A172 (cell line): Measurements from ENCODE around the gene STRN4. TPM values are rescaled to one million over a fixed set of nuclear protein-coding genes. Genes with fewer than 3 reads are reported as not detected.

Experiments used
- DNase-seq: peaks from one replicate; pipeline ENCODE4 v3.0.0-alpha.2; 2015; ENCODE audit warnings: low spot score
- total RNA-seq: library from RNA; depleted of rRNA; stranded (reverse); fragments of >200 nt; shearing (Covaris generic); gene quantifications from 2 replicates; pipeline ENCODE4 v1.2.3, GENCODE V29; 2014

Gene STRN4
- total RNA-seq, 1 experiment from 2014 or later, result 47.9 TPM

DNA sequence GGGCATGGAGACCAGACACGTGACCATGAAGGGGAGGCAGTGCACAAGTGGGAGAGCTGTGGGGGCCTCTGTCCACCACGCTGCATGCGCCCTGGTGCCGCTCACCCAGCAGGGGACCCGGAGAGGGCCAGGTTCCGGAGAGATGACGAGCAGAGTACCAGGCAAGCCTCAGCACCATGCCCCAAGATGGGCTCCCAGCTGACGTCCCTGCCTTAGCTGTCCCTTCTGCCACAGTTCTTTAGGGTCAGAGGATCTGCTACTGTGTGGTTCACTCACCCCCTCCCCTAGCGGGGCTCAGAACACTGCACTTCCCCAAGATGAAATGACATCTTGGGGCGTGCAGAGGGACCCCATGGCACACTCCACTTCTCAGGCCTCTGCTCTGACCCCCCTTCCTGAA is 19.7 kb downstream of the STRN4 start:
- no peak for DNase-seq

DNA sequence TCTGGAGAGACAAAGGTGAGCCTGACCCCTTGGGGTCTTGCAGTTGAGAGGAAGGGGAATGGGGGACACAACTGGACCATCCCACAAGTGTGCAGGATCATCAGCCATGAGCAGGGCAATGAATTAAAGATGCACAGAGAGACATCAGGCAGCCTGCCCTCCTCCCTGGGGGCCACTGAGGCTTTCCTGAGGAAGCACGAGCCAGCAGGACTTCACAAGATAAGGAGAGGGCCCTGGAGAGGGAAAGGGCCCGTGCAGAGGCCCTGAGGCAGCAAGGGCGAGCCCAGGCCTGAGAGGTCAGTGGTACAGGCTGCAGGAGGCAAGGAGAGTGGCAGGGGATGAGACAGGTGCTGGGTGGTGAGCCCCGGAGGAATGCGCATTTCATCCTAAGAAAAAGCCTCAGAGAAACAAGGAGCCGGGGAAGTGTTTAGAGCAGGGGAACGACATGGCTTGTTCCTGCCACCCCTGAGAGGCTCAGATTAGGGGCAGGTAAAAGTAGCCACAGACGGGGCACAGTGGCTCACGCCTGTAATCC is 20.3 kb downstream of the STRN4 start:
- no peak for DNase-seq

DNA sequence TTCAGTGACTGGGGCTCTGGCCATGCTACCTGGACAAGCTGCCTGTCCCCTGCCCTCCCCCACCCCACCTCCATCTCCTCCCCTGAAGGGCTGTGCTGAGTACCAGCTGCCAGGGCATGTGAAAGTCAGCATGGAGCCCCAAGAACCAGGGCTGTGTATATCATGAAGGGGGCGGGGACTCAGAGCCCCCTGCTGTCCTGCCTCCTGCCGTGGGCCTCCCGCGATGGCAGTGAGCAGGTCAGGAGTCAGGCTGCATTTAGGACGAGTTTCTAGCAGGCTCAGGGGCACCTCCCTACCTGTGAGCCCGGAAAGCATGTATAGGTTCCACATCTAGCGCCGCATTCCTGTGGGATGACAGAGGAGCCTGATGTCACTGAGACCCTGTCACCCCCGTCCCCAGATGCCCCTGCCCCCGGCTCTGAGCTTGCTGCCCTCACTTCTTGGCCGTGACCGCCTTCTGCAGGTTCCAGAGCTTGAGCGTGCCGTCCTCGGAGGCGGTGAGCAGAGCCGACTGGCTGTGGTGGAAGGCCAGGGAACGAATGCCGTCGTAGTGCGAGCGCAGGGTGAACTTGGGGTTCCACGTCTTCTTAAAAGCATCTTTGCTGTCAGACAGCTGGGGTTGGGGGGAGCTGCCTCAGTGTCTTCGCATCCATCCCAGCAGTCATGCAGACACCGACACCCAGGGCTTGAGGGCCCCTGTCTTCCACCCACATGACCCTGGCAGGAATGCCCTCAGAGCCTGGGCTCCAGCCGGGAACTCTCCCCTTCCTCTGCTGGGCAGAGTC is 21.0 kb downstream of the STRN4 start:
- no peak for DNase-seq

DNA sequence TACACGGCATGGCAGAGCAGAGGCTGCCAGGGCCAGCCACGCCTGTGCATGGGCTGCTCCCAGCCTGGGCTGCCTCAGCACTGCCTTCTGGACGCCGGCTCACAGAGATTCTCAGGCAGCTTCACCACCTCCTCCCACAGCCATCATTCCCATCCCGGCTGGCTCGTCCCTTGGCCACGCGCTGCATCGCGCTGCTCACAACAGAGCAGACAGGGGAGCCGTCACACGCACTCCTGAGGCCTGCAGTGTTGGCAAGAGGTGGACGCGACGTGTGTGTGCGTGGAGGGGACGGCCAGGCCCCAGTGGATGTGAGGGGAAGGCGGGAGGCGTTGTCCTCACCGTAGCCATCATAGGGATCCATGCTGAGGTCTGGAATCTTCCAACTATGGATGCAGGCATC is 21.8 kb downstream of the STRN4 start:
- DNase-seq, result no peak

DNA sequence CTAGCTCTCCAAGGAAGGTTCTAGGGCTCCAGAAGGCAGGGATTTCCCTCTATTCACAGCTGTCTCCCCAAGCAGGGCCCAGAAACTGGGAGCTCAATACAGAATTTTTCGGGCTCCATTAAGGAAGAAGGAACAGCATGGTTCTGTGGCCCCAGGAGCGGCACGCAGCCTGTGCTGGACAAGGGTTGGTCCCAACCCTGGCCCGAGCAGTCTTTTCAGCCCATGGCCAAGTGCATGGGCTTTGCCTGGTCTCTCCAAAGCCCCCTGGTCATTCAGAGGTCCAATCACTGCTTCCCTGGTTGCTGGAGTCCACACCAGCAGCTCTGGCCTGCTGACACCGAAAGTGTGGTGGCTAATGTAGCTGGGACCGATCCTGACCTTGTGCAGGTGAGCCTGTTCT is 22.8 kb downstream of the STRN4 start:
- DNase-seq, result no peak

DNA sequence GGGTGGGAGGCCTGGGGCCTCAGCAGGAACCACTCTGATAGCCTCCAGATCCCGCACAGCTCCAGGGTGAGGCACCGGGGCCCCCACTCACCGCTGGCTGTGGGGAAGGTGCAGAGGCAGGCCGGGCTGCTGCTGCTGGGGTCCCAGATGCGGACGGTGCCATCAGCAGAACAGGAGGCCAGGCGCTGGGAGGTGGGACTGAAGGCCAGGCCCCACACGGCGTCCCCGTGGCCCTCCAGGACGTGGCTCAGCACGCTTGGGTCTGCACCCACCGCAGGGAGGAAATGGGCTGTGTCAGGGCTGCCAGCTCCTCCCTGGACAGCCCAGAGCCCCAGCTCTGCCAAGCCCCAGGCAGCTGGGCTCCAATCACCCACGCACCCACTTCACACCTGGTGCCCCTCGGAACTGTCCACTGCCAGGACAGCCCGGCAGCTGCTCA is 23.2 kb downstream of the STRN4 start:
- DNase-seq, result no peak

DNA sequence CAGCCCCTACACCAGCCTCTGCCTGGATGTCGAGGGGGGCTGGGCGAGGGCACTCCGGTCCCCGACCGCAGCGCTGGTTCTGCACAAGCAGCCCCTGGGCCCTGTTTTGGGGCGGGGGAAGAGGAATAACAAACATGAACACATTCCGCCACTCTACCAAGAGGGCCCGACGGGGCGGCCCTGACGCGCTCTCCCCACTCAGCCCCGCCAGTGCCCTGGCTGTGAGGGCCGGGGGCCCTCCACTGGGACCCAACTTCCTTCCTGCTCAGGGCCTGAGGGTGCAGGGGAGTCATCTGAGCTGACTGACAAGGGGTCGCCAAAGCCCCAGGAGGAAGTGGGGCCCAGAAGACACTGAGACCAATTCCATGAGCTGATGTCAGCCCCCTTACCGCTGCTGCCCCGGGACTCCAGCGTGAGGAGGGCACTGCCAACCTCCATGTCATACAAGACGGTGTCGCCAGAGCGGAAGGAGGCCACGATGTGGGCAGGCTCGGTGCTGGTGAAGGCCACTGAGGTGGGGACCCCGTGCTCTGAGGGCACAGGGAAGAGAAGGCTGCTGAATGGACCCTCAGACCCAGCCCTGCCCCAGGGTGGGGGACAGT is 23.7 kb downstream of the STRN4 start:
- no peak for DNase-seq

DNA sequence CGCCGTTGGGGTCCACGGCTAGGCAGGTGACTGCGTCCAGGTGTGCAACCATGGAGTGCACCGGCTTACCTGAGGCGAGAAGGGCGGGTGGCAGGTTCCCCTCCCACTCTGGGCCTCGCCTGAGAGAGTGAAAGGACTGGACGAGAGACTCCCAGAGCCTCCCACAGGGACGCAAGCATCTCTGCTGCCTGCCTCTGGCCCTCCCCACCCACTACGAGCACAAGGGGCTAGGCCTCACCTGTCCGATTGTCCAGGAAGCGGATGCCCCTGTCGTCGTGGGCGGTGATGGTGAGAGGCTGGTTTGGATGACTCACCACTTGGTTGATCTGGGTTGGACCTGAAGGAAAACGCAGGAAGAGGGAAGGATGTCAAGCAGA is 24.3 kb downstream of the STRN4 start:
- DNase-seq, result no peak

DNA sequence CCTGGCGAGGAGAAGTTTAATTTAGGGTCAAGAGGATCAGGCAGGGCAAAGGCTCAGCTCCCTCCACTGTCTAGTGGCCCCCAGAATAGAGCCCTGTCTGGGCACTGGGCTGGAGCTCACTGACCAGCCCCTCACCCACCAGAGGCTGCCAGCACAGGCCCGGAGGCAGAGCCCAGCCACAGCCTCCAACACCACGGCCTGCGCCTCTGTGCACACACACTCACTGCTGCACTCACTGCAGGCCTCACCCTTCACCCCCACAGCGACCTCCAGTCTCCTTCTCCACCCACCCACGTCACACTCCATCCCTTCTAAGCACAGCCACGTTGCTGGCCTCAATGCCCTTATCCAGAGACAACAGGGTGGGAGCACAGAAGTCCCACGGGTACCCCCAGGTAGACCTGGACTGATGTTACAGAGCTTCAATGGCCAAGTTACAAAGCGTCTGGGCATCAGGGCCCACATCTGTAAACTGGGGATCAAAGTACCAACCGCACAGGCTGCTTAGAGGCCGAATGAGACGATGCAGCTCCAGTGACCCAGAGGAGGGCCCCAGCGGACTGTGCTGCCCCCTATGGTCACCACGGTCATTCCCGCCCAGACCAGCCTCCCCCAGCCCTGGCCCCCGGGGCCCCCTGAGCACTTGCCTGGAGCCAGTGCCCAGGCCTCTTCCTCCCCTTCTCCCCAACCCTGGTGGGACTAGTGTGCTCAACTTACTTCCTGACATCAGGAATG is 24.8 kb downstream of the STRN4 start:
- DNase-seq, result no peak

DNA sequence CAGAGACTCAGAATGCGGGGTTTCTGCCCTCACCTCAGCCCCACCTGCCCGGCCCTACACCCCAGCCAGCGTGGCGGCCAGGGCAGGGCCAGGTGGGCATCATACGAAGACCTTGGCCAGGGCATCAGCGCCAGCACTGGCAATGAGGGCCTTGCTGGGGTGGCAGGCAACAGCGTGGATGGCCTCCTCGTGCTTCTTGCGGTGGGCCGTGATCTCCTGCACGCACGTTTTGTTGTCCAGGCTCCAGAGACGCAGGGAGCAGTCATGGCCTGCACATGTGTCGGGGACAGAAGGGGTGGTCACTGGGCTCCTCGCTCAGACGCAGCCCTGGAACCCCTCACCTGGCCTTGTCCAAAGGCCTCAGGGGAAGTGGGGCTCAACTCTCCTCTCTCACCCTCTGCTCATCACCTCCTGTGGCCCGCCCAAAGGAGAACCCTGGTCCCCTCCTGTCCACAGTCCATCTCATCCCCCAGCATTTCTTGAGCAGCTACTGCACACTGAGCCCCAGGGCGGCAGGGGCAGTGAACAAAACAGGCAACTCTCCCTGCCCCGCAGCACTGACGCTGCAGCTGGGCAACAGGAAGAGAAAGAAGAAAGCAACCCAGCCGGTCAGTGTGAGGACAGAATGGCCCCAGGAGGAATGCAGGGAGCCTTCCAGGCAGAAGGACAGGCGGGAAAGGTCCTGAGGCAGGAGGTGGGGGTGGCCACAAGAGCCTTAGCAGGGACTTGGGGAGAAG is 25.6 kb downstream of the STRN4 start:
- DNase-seq, result no peak

DNA sequence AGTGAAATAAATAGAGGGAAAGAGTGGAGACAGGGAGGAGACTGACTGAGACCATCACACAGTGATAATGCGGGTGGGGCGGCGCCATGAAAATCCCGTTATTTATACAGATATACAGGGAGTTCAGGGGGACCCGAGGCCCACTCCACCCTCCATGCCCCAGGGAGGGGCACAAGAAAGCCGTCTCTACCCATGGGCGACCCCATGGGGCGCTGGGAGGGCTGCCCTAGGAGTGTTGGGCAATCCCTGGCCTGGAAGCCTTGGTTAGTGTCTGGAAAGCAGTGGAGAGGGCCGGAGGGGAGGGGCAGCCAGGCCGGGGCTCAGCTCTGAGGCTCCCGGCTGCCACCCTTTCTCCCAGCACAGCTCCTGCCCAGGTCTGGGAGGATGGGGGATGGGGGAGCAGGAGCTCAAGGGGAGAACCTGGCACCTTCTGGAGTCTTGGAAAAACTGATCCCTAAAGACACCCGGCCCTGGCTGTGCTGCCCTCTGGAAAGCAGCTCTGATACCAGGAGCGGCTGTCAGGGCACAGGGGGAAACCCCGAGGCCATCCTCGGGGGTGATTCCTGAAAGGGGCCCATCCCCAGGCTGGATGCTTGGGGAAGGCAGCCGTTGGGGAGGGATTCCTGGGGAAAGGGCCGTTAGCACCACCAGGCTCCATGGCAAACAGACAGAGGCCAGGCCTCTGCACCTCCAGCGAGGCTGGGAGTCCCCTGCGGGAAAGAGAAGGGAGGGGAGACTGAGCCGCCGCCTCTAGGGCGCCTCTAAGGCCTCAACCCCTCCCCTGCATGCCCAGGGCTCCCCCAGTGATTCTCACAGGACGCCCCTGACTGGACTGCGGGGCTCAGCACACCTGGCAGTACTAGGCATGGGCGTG is 26.4 kb downstream of the STRN4 start:
- DNase-seq, result no peak

DNA sequence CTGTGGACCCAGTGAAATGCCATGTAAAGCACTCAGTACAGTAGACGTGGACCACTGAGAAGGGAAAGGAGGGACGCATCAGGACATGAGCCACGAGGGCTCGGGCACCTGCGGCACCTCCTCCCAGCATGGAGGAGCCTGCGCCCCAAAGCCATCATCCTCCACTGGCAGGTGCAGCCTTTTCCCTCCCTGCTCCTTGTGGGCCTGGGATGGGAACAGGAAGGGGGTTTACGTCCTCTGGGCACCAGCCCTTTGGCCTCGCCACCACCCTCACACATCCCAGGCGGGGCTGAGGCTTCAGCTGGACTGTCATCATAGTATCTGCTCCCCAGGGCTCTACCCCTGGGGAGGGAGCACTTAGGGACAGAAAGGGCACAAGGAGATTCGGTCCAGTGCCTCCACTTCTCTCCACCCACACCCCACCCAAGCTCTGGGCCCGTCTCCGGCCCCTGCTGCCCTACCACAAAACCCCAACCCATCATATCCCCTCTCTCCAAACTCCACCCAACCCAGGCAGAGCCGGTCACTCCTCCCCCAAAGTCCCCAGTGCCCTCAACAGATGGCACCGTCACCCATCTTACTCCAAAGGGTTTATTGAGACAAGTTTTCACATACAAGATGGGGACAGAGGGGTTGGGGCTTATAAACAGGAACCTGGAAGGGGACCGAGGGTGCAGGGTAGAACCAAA is 27.2 kb downstream of the STRN4 start:
- DNase-seq, result no peak

DNA sequence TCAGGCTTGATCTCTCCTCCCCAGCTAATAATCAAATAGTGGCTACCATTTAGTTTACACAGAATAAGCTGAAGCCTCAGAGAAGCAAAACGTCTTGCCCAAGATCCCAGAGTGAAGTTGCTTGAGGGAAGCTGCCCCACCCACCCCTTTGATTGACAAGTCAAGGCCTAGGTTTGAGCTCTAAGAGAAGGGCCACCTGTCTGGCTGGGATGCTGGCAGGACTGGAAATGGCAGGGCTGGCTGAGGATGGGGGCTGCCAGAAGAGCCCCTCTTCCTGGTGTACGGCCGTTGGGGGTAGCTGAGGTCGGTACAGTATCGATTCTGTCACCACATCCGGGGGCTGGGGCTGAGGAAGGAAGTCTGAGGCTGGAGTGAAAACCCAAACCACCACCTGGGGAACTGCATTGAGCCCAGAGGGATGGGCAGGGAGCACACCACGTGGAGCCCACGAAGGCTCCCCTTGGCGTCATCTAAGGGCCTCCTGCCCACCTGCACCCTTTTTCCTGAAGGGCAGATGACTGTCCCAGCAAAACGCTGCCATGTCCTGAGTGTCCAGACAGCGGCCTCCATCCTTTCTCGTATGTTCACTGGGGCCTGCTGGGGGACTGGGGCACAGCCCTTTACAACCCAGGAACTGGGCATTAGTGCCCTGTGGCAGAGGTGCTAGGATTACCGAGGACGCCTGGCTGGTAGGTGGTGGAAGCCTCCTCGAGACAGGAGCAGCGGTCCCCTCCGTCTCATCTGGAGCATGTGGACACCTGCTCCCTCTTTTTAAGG is 27.9 kb downstream of the STRN4 start:
- no peak for DNase-seq

DNA sequence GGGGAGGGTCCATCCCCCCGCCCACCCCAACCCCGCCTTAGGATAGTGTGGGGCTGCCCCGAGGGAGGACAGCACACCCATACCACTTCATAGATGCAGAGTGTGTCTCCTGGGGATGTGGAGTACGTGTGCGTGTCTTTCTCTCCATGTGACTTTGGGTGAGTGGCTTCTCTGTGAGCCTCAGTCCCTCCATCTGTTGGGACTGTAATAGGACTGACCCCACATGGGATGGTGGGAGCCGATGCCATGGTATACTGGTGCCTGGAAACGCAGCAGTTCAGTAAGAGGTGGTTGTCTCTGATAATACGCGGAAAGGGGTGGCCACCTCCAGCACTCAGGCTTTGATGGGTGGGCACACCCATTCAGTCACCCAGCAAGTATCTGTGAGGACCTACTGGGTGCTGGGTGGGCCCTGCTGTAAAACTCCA is 28.5 kb downstream of the STRN4 start:
- no peak for DNase-seq

DNA sequence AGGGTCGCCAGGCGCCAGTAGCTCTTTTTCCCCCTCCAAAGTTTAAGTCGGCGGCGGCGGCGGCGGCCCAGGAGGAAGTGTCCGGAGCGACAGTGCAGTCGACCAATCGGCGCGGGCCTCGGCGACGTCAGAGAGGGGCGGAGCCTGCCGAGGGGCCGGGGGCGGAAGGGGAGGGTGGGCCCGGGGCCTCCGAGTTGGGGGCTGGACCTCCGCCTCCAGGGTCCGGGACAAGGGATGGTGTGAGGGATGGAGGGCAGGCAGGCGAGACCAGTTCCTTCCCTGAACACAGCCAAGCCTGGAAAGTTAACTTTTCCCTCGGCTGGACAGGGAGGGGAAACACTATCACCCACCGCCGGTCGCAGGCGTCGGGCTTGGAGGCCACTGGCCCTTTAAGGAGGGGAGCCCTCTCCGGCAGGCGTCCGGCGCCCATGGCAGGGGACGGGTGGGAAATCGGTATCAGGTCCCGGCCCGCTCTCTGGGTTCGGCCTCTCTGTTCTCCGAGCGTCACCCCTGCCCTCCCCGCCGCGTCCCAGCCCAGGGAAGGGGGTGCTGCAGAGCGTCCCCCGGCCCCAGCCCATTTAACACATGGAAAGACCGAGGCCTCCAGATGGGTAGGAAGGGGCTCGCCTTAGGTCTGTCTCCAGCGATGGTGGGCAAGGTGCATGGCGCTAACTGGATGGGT is 29.1 kb downstream of the STRN4 start, which contains the start of gene PRKD2:
Gene PRKD2 (minus strand): TSS at position 81 of the 682 bp plus-strand sequence. CDS start 744 bp downstream, outside the sequence.
- peak; percentile 35 for DNase-seq

DNA sequence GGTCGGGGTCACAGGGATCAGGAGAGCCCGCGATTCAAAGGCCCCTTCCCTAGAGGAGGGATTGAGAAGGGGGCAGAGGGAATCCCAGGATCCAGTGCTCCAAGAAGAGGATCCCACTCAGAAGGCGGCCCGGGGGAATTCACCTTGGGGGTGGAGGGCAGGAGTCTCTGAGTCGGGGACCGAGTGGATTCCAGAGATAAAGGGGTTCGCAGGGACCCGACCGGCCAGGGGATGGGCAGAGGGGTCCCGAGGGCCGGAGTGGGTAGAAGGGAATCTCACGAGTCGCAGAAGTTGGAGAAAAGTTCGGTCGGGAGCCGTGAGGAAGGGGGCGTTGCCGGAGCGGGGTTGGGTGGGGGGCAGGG is 29.6 kb downstream of the STRN4 start:
- DNase-seq, result no peak

DNA sequence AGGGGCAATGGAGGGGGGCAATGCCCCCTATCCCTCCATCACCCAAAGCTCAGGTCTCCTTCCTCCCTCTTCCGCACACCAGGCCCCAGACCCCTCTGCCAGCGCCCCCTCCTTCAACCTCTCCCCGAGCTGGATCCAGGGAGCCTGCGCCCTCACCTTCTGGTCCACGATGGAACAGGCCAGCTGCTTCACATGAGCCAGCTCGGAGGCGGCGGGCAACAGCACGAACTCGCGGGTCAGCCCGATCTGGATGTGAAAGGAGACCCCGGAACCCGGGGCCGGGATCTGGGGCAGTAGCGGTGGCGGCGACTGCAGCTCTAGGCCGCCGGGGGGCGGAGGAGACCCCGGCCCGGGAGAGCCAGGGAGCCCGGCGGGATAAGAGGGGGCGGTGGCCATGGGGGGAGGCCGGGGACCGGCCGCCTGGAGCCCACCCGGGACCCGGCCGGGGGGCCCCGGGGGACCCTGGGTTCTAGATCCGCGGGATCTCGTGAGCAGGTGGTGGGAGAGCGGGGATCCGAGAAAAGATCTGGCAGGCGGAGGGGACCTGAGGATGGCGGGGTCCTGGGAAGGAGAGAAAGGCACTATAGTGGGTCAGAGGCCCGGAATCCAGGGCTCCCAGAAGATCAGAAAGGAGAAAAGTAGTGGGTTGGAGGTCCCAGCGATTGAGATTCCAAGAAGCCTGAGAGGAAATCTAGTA is 30.1 kb downstream of the STRN4 start:
- no peak for DNase-seq

DNA sequence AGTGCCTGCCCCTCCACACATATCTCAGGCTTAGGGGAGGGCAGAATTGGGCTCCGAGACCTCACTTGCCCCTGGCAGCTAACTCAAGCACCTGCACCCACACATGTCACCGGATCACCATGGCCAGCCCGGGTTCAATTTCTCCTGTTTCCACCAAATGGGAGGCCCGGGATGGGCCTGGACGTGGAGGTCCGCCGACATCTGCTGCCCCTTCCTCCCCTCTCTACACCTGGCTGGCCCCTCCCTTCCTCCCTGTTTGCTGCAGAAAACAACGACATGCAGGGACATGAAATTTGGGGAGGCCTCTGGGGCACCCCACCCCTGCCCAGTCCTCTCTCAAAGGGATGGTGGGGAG is 30.7 kb downstream of the STRN4 start:
- DNase-seq, result no peak
